ENCODE measurements around the gene TMEM171. TPM values are rescaled to one million over a fixed set of nuclear protein-coding genes. Genes with fewer than 3 reads are reported as not detected.

The TMEM171 gene
- total RNA-seq (2021) (0.96 to 1.8 TPM (median 1.7 TPM) in 3 replicates), Bru-seq, nascent RNA (percentile 44 among the genes with signal in this experiment)
- long read RNA-seq, experiment 1, partial matches to known transcripts, result 0 of 6 reads
- long read RNA-seq, experiment 1, other reads (novel, unspliced or antisense), result 2 of 6 reads
- long read RNA-seq, experiment 2, transcript TMEM171-202 (4 exons, 1,535 nt), result major isoform, 5 of 8 reads
- long read RNA-seq, experiment 2, partial matches to known transcripts, result 1 of 8 reads
- long read RNA-seq, experiment 2, other reads (novel, unspliced or antisense), result 2 of 8 reads
- long read RNA-seq, experiment 3, partial matches to known transcripts, result 0 of 1 reads
- long read RNA-seq, experiment 3, other reads (novel, unspliced or antisense), result 0 of 1 reads

GRCh38 chr5:73120222-73121118 is at the start of gene TMEM171:
TSS of gene TMEM171 (plus strand) at chr5:73120575. CDS start at chr5:73123374, 2,799 bp downstream.
- CTCF ChIA-PET, result interaction anchor here (1.0 to 3.2 kb wide), 6 partner anchors 15 to 165 kb away, joined by 5 to 18 read pairs (median 8); partner anchors contain the start of gene FCHO2
- H3K4me1 Mint-ChIP-seq, result peaks cover 31% of the 10 kb centered on the region
- H3K27ac Mint-ChIP-seq, result no peak within 1 kb of the TSS
- peaks cover 68% of the 10 kb centered on the region for H3K27me3 Mint-ChIP-seq (ENCODE audit: low read depth)
- POLR2A ChIA-PET, result no interaction called here
- peaks cover 5% of the 10 kb centered on the region for H3K9me3 Mint-ChIP-seq
- DNase-seq (ENCODE audit: low spot score), result peak; percentile 73
- H3K36me3 Mint-ChIP-seq, result no peaks in the 10 kb centered on the region
- peak within 1 kb of the TSS; percentile 79 for H3K4me3 Mint-ChIP-seq
- ATAC-seq, result peak; percentile 81
- TF ChIP-seq ERG (CRISPR knock-in tag; IDR thresholded peaks at IDR 0.05), result no peak
- TF ChIP-seq ZNF416 (CRISPR knock-in tag; IDR thresholded peaks at IDR 0.05), result peak; percentile 45; the same call in 1 of the 2 replicates
- TF ChIP-seq RELA (CRISPR knock-in tag; IDR thresholded peaks at IDR 0.05; ENCODE audit: borderline replicate concordance), result no peak
- peak; percentile 64 for TF ChIP-seq ZNF121 (CRISPR knock-in tag; IDR thresholded peaks at IDR 0.05)
- 0 out of 2 replicates have a peak, but pooled peaks have one; percentile 26 for TF ChIP-seq E2F5 (CRISPR knock-in tag; IDR thresholded peaks at IDR 0.05)
- TF ChIP-seq FOXK1 (CRISPR knock-in tag; IDR thresholded peaks at IDR 0.05), result peak; percentile 25; the same call in 1 of the 2 replicates
- TF ChIP-seq ZSCAN18 (CRISPR knock-in tag; IDR thresholded peaks at IDR 0.05), result no peak
- peak; percentile 40; the same call in 1 of the 2 replicates for TF ChIP-seq HMGXB4 (CRISPR knock-in tag; IDR thresholded peaks at IDR 0.05)
- no peak for TF ChIP-seq NFE2L1 (CRISPR knock-in tag; IDR thresholded peaks at IDR 0.05)
- peak; percentile 67; the same call in 1 of the 2 replicates for TF ChIP-seq KAT7 (CRISPR knock-in tag; IDR thresholded peaks at IDR 0.05; ENCODE audit: borderline replicate concordance)
- TF ChIP-seq ATF1 (CRISPR knock-in tag; IDR thresholded peaks at IDR 0.05), result no peak
- TF ChIP-seq FOXP4 (CRISPR knock-in tag; IDR thresholded peaks at IDR 0.05), result no peak
- peak; percentile 49; the same call in 1 of the 2 replicates for TF ChIP-seq SP1 (CRISPR knock-in tag; conservative IDR thresholded peaks at IDR 0.05)
- no peak; the same call in 1 of the 2 replicates for TF ChIP-seq ZNF219 (CRISPR knock-in tag; IDR thresholded peaks at IDR 0.05; ENCODE audit: borderline replicate concordance)
- TF ChIP-seq E2F1 (CRISPR knock-in tag; IDR thresholded peaks at IDR 0.05), result no peak
- TF ChIP-seq CREM (CRISPR knock-in tag; IDR thresholded peaks at IDR 0.05), result peak; percentile 73; the same call in 1 of the 2 replicates
- peak; percentile 33; the same call in 1 of the 2 replicates for TF ChIP-seq ARID4B (CRISPR knock-in tag; IDR thresholded peaks at IDR 0.05; ENCODE audit: borderline replicate concordance)
- TF ChIP-seq ZBTB43 (CRISPR knock-in tag; IDR thresholded peaks at IDR 0.05), result 0 out of 2 replicates have a peak, but pooled peaks have one; percentile 55
- TF ChIP-seq FOXP1 (CRISPR knock-in tag; IDR thresholded peaks at IDR 0.05; ENCODE audit: borderline replicate concordance), result peak; percentile 61; the same call in 1 of the 2 replicates

Measured in WTC11 (cell line).